HEK293 (cell line): Measurements from ENCODE around the gene SORL1.

ENCODE experiments used
- CTCF ChIA-PET: fragments of 350-600 bp; formaldehyde crosslinking; extraction: SDS; loops from one replicate; lab custom pipeline; 2021; ENCODE audit warnings: antibody characterized with exemption; lab: Yijun Ruan, JAX
- POLR2A ChIA-PET: fragments of 300-600 bp; formaldehyde crosslinking; extraction: SDS; loops from one replicate; lab custom pipeline; 2020; ENCODE audit warnings: antibody characterized with exemption, inconsistent platforms; lab: Yijun Ruan, JAX
- H3K27ac ChIP-seq: fragments of 200-500 bp; sonication (Bioruptor generic); 2 replicates; pipeline ENCODE4 v1.5.1; 2014; ENCODE audit warnings: low read depth, low read length, control low read depth, inconsistent platforms; ENCODE audit errors: extremely low read depth
- H3K36me3 ChIP-seq, 2 experiments: fragments of 200-500 bp in 1 of 2; sonication (Bioruptor generic) in 1 of 2; 1 replicate in 1 of 2; 2 replicates in 1 of 2; pipeline ENCODE4 v1.5.1; 2014 to 2017; ENCODE audit warnings: inconsistent platforms in 2 of 2, low read length in 2 of 2; ENCODE audit not compliant: control insufficient read depth in 2 of 2, insufficient read depth in 1 of 2
- H3K4me1 ChIP-seq: fragments of 200-500 bp; sonication (Bioruptor generic); 2 replicates; pipeline ENCODE4 v1.5.1; 2014; ENCODE audit warnings: mild to moderate bottlenecking, low read length, inconsistent platforms; ENCODE audit not compliant: control insufficient read depth, insufficient read depth
- H3K4me3 ChIP-seq: 2 replicates; pipeline ENCODE4 v1.5.1; 2011; ENCODE audit warnings: low read depth, mild to moderate bottlenecking, control low read depth, low read length, moderate library complexity
- H3K9me3 ChIP-seq: fragments of 200-500 bp; sonication (Bioruptor generic); 2 replicates; pipeline ENCODE4 v1.5.1; 2014; ENCODE audit warnings: low read depth, low read length, inconsistent platforms; ENCODE audit not compliant: control insufficient read depth, insufficient read depth
- ATF2 ChIP-seq: fragments of 450-650 bp; formaldehyde crosslinking; IDR thresholded peaks from 2 replicates; pipeline ENCODE4 v1.5.1; 2016; ENCODE audit warnings: missing biosample characterization, missing genetic modification characterization, low read depth
- PRDM10 ChIP-seq: fragments of 450-650 bp; formaldehyde crosslinking; IDR thresholded peaks from 2 replicates; pipeline ENCODE4 v1.5.1; 2016; ENCODE audit warnings: missing biosample characterization, missing genetic modification characterization
- PRDM6 ChIP-seq: fragments of 450-650 bp; formaldehyde crosslinking; IDR thresholded peaks from 2 replicates; pipeline ENCODE4 v1.5.1; 2017; ENCODE audit warnings: missing biosample characterization, missing genetic modification characterization
- ZBTB20 ChIP-seq: fragments of 450-650 bp; formaldehyde crosslinking; IDR thresholded peaks from 2 replicates; pipeline ENCODE4 v1.5.1; 2016; ENCODE audit warnings: missing biosample characterization, missing genetic modification characterization
- ZFP3 ChIP-seq: fragments of 450-650 bp; formaldehyde crosslinking; IDR thresholded peaks from 2 replicates; pipeline ENCODE4 v1.5.1; 2016; ENCODE audit warnings: low read depth, missing biosample characterization, missing genetic modification characterization
- ZNF121 ChIP-seq: fragments of 450-650 bp; formaldehyde crosslinking; IDR thresholded peaks from 2 replicates; pipeline ENCODE4 v1.5.1; 2016; ENCODE audit warnings: missing biosample characterization, missing genetic modification characterization
- ZNF169 ChIP-seq: fragments of 450-650 bp; formaldehyde crosslinking; IDR thresholded peaks from 2 replicates; pipeline ENCODE4 v1.5.1; 2016; ENCODE audit warnings: missing biosample characterization, missing genetic modification characterization
- ZNF174 ChIP-seq: fragments of 450-650 bp; formaldehyde crosslinking; IDR thresholded peaks from 2 replicates; pipeline ENCODE4 v1.5.0; 2017; ENCODE audit warnings: missing biosample characterization, mild to moderate bottlenecking, missing genetic modification characterization
- ZNF274 ChIP-seq, 2 experiments: fragments of 200-500 bp in 1 of 2; fragments of 450-650 bp in 1 of 2; sonication (Bioruptor generic) in 1 of 2; formaldehyde crosslinking in 1 of 2; IDR thresholded peaks; 2 replicates each; pipeline versions ENCODE4 v1.5.1 to v1.6.1; 2014 to 2016; ENCODE audit warnings: borderline replicate concordance in 1 of 2, inconsistent platforms in 1 of 2, low read length in 1 of 2, missing biosample characterization in 1 of 2, missing genetic modification characterization in 1 of 2
- ZNF362 ChIP-seq: fragments of 450-650 bp; formaldehyde crosslinking; IDR thresholded peaks from 2 replicates; pipeline ENCODE4 v1.5.1; 2016; ENCODE audit warnings: missing biosample characterization, missing genetic modification characterization
- ZNF426 ChIP-seq: fragments of 450-650 bp; formaldehyde crosslinking; IDR thresholded peaks from 2 replicates; pipeline ENCODE4 v1.5.1; 2017; ENCODE audit warnings: missing biosample characterization, missing genetic modification characterization, mild to moderate bottlenecking, inconsistent platforms, moderate library complexity
- ZNF473 ChIP-seq: fragments of 450-650 bp; formaldehyde crosslinking; IDR thresholded peaks from 2 replicates; pipeline ENCODE4 v1.5.1; 2017; ENCODE audit warnings: missing biosample characterization, missing genetic modification characterization
- ZNF48 ChIP-seq: fragments of 450-650 bp; formaldehyde crosslinking; IDR thresholded peaks from 2 replicates; pipeline ENCODE4 v1.5.1; 2016; ENCODE audit warnings: missing biosample characterization, missing genetic modification characterization
- ZNF549 ChIP-seq: fragments of 450-650 bp; IDR thresholded peaks from 2 replicates; pipeline ENCODE4 v1.5.1; 2018; ENCODE audit warnings: missing biosample characterization, missing genetic modification characterization, mild to moderate bottlenecking, inconsistent platforms, moderate library complexity
- ZNF571 ChIP-seq: fragments of 450-650 bp; formaldehyde crosslinking; IDR thresholded peaks from 2 replicates; pipeline ENCODE4 v1.5.0; 2017; ENCODE audit warnings: missing biosample characterization, missing genetic modification characterization
- ZNF610 ChIP-seq: fragments of 450-650 bp; formaldehyde crosslinking; IDR thresholded peaks from 2 replicates; pipeline ENCODE4 v1.5.1; 2016; ENCODE audit warnings: missing biosample characterization, missing genetic modification characterization, borderline replicate concordance
- ZNF621 ChIP-seq: fragments of 450-650 bp; formaldehyde crosslinking; IDR thresholded peaks from 2 replicates; pipeline ENCODE4 v1.5.1; 2017; ENCODE audit warnings: missing biosample characterization, missing genetic modification characterization
- ZNF768 ChIP-seq: fragments of 450-650 bp; formaldehyde crosslinking; IDR thresholded peaks from 2 replicates; pipeline ENCODE4 v1.5.1; 2018; ENCODE audit warnings: missing biosample characterization, mild to moderate bottlenecking, missing genetic modification characterization
- ZNF843 ChIP-seq: fragments of 450-650 bp; formaldehyde crosslinking; IDR thresholded peaks from 2 replicates; pipeline ENCODE4 v1.5.1; 2016; ENCODE audit warnings: missing biosample characterization, missing genetic modification characterization

SORL1 gene

GRCh38 chr11:121461843-121462242 is 9.7 kb downstream of the SORL1 start (continued):
- no peak for TF ChIP-seq ZNF549
- TF ChIP-seq ZNF121 (tag by site-specific recombination), result no peak
- no peak for TF ChIP-seq ZNF571
- TF ChIP-seq ZNF473 (tag by site-specific recombination), result no peak
- TF ChIP-seq ZFP3, result no peak
- no peak for TF ChIP-seq ZBTB20 (tag by site-specific recombination)
- TF ChIP-seq PRDM6 (tag by site-specific recombination), result no peak
- TF ChIP-seq ZNF174 (tag by site-specific recombination), result no peak
- no peak for TF ChIP-seq ZNF843 (tag by site-specific recombination)

GRCh38 chr11:121463689-121464335 is 11.7 kb downstream of the SORL1 start:
- Histone ChIP-seq H3K36me3 (no peaks in the 10 kb centered on the region), H3K4me3 (no peak overlapping the region), H3K9me3 (no peaks in the 10 kb centered on the region), H3K27ac (no peak overlapping the region), H3K4me1 (peaks cover 12% of the 10 kb centered on the region)
- POLR2A ChIA-PET, result no interaction called here
- TF ChIP-seq ATF2 (tag by site-specific recombination) (no peak), ZNF571 (no peak), PRDM10 (tag by site-specific recombination) (no peak), ZNF610 (tag by site-specific recombination) (no peak), ZNF426 (tag by site-specific recombination) (no peak), ZNF169 (tag by site-specific recombination) (no peak), ZNF621 (no peak), ZNF48 (tag by site-specific recombination) (no peak), ZNF362 (tag by site-specific recombination) (no peak), ZNF274 (IDR thresholded peaks at IDR 0.05; ENCODE audit: low read length) (no peak), ZNF274 (tag by site-specific recombination; IDR thresholded peaks at IDR 0.05; ENCODE audit: borderline replicate concordance) (no peak), ZNF768 (tag by site-specific recombination) (no peak)
- CTCF ChIA-PET, result interaction anchor here (1.2 to 4.0 kb wide), 3 partner anchors 12 to 269 kb away, joined by 3 to 16 read pairs (median 5); partner anchors contain the start of genes SORL1 and SORL1-AS1
